HG02759 (cell line): ENCODE measurements around the gene RPLP2.

Experiments
- ATAC-seq: cut with Tn5 transposase; IDR thresholded peaks from one replicate; pipeline ENCODE4 v1.9.1; 2021; ENCODE audit warnings: mild to moderate bottlenecking, moderate library complexity; ENCODE audit not compliant: unreplicated experiment

RPLP2 gene

DNA sequence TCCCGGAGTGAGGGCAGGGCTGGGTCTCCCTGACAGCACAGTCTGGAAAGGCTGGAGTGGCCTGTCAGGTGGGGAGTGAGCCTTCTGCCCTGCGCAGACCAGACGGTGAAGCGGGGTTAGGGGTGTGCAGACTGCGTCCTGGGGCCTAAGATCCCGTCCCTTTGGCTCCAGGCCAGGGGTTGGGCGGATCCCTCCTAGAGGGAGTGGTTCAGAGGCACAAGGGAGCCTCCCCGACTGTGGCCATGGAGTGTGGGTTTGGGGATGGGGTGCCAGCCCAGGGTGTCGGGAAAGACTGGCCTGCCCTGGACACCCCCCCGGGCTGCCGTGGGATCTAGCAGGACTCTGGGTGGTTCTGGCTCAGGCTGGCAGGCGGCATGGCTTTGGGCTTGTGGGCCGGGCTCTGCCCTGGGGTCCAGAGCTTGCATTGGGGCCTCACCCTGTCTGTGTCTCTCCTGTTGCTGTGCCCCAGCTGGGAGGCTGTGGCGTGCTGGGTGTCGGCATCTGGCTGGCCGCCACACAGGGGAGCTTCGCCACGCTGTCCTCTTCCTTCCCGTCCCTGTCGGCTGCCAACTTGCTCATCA is 52.4 kb downstream of the RPLP2 start:
- ATAC-seq: no peak
